ENCODE measurements around the gene GABRG3. TPM values are rescaled to one million over a fixed set of nuclear protein-coding genes. Genes with fewer than 3 reads are reported as not detected.

GABRG3 gene
- total RNA-seq, 1 experiment from 2014 or later = not detected

GRCh38 chr15:27043770-27044169, 72.8 kb downstream of the GABRG3 start:
- DNase-seq = no peak
- CTCF ChIA-PET = no interaction called here
- no peak overlapping the region for H3K4me3 Mint-ChIP-seq (ENCODE audit: low read depth, unreplicated experiment)
- H3K4me1 Mint-ChIP-seq (ENCODE audit: low read depth, unreplicated experiment) = no peaks in the 10 kb centered on the region
- no peaks in the 10 kb centered on the region for H3K9me3 Mint-ChIP-seq (ENCODE audit: low read depth, unreplicated experiment)
- TF ChIP-seq, protein P1, sequence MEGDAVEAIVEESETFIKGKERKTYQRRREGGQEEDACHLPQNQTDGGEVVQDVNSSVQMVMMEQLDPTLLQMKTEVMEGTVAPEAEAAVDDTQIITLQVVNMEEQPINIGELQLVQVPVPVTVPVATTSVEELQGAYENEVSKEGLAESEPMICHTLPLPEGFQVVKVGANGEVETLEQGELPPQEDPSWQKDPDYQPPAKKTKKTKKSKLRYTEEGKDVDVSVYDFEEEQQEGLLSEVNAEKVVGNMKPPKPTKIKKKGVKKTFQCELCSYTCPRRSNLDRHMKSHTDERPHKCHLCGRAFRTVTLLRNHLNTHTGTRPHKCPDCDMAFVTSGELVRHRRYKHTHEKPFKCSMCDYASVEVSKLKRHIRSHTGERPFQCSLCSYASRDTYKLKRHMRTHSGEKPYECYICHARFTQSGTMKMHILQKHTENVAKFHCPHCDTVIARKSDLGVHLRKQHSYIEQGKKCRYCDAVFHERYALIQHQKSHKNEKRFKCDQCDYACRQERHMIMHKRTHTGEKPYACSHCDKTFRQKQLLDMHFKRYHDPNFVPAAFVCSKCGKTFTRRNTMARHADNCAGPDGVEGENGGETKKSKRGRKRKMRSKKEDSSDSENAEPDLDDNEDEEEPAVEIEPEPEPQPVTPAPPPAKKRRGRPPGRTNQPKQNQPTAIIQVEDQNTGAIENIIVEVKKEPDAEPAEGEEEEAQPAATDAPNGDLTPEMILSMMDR (IDR thresholded peaks at IDR 0.05; ENCODE audit: unreplicated experiment) = no peak
- H3K27ac Mint-ChIP-seq (ENCODE audit: unreplicated experiment) = no peak overlapping the region
- intact Hi-C loops (cut with micrococcal nuclease; ENCODE audit: unreplicated experiment) = no loop called here
- no TSS peak for BruUV-seq (replicated peaks)
- H3K27me3 Mint-ChIP-seq (ENCODE audit: unreplicated experiment) = no peaks in the 10 kb centered on the region
- H3K36me3 Mint-ChIP-seq (ENCODE audit: insufficient read depth, unreplicated experiment) = no peaks in the 10 kb centered on the region

DNA sequence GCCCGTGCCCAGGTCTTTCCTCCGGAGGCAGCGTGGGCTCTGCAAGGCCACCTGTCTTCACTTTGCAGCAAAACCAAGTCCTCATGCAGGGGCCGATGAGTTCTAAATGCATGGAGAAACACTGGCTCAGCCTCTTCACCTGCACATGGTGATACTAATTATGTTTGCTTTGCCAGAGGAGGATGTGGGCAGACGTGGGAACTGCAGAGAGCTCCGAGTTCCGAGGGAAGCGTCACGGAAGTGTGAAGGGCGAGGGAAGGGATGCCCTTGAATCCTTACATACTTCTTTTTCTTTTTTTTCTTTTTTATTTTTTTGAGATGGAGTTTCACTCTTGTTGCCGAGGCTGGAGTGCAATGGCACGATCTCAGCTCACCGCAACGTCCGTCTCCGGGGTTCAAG, 74.8 kb downstream of the GABRG3 start:
- BruUV-seq (replicated peaks) = no TSS peak
- DNase-seq = no peak
- CTCF ChIA-PET = interaction anchor here (0.7 kb wide), 1 partner anchor 314 kb away, joined by 3 read pairs; no protein-coding TSS in a partner anchor
- Mint-ChIP-seq H3K27me3 (ENCODE audit: unreplicated experiment) (no peaks in the 10 kb centered on the region), H3K9me3 (ENCODE audit: low read depth, unreplicated experiment) (no peaks in the 10 kb centered on the region), H3K4me3 (ENCODE audit: low read depth, unreplicated experiment) (no peak overlapping the region), H3K4me1 (ENCODE audit: low read depth, unreplicated experiment) (no peaks in the 10 kb centered on the region), H3K27ac (ENCODE audit: unreplicated experiment) (no peak overlapping the region), H3K36me3 (ENCODE audit: insufficient read depth, unreplicated experiment) (no peaks in the 10 kb centered on the region)
- TF ChIP-seq, protein P1 (IDR thresholded peaks at IDR 0.05; ENCODE audit: unreplicated experiment) = no peak
- intact Hi-C loops (cut with micrococcal nuclease; ENCODE audit: unreplicated experiment) = no loop called here

- BruUV-seq (replicated peaks) = no TSS peak
- no peak overlapping the region for H3K27ac Mint-ChIP-seq (ENCODE audit: unreplicated experiment)
- H3K4me3 Mint-ChIP-seq (ENCODE audit: low read depth, unreplicated experiment) = no peak overlapping the region
- H3K4me1 Mint-ChIP-seq (ENCODE audit: low read depth, unreplicated experiment) = no peaks in the 10 kb centered on the region
- CTCF ChIA-PET = no interaction called here
- H3K36me3 Mint-ChIP-seq (ENCODE audit: insufficient read depth, unreplicated experiment) = no peaks in the 10 kb centered on the region
- no peaks in the 10 kb centered on the region for H3K27me3 Mint-ChIP-seq (ENCODE audit: unreplicated experiment)
- intact Hi-C loops (cut with micrococcal nuclease; ENCODE audit: unreplicated experiment) = no loop called here
- no peak for DNase-seq
- H3K9me3 Mint-ChIP-seq (ENCODE audit: low read depth, unreplicated experiment) = no peaks in the 10 kb centered on the region
- TF ChIP-seq, protein P1 (IDR thresholded peaks at IDR 0.05; ENCODE audit: unreplicated experiment) = no peak
Observed at GRCh38 chr15:27046880-27047279, 75.9 kb downstream of the GABRG3 start.

DNA sequence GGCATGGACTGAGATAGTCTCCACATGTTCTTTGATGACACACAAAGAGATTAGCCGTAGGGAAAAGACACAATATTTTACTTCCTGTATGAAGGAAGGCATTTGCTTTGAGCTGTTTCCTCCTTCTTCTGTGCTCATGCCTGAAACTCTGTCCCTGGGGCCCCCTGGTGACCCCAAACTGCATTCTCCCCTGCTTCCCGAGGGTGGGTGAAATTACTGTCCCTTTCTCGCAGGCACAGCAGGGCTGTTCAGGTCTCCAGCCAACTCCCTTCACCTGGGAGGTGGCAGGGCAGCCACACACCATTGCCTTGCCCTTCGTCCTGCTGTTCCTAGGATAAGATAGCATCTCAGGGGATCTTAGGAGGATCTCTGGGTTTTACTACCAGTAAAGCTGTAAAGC, 79.2 kb downstream of the GABRG3 start:
- H3K9me3 Mint-ChIP-seq (ENCODE audit: low read depth, unreplicated experiment) = no peaks in the 10 kb centered on the region
- no TSS peak for BruUV-seq (replicated peaks)
- H3K4me3 Mint-ChIP-seq (ENCODE audit: low read depth, unreplicated experiment) = no peak overlapping the region
- no peaks in the 10 kb centered on the region for H3K4me1 Mint-ChIP-seq (ENCODE audit: low read depth, unreplicated experiment)
- H3K27me3 Mint-ChIP-seq (ENCODE audit: unreplicated experiment) = no peaks in the 10 kb centered on the region
- no peaks in the 10 kb centered on the region for H3K36me3 Mint-ChIP-seq (ENCODE audit: insufficient read depth, unreplicated experiment)
- no peak for DNase-seq
- H3K27ac Mint-ChIP-seq (ENCODE audit: unreplicated experiment) = no peak overlapping the region
- intact Hi-C loops (cut with micrococcal nuclease; ENCODE audit: unreplicated experiment) = no loop called here
- CTCF ChIA-PET = no interaction called here
- TF ChIP-seq, protein P1 (IDR thresholded peaks at IDR 0.05; ENCODE audit: unreplicated experiment) = no peak

Measured in Calu3 (cell line).